Colonic mucosa (tissue), 4 donors: ENCODE measurements around the gene NRDC. TPM values are rescaled to one million over a fixed set of nuclear protein-coding genes. Genes with fewer than 3 reads are reported as not detected.

ENCODE experiments used
- DNase-seq: peaks from one replicate; pipeline ENCODE4 v3.0.0-alpha.2; 2020
- H3K27ac ChIP-seq: fragments of 200-600 bp; one replicate; pipeline ENCODE4 v1.8.0; 2021
- H3K27me3 ChIP-seq: fragments of 200-600 bp; one replicate; pipeline ENCODE4 v1.8.0; 2021
- H3K36me3 ChIP-seq: fragments of 200-600 bp; one replicate; pipeline ENCODE4 v1.8.0; 2021
- H3K4me1 ChIP-seq: fragments of 200-600 bp; one replicate; pipeline ENCODE4 v1.8.0; 2021; ENCODE audit warnings: mild to moderate bottlenecking
- H3K4me3 ChIP-seq: fragments of 200-600 bp; one replicate; pipeline ENCODE4 v1.8.0; 2021
- H3K9ac ChIP-seq, 2 donors: one replicate each; pipeline ENCODE4 v1.7.0; 2013; ENCODE audit warnings: control low read depth in 2 of 2, low read depth in 2 of 2, low read length in 2 of 2
- H3K9me3 ChIP-seq: fragments of 200-600 bp; one replicate; pipeline ENCODE4 v1.8.0; 2021
- CTCF ChIP-seq: fragments of 200-600 bp; IDR thresholded peaks from one replicate; pipeline ENCODE4 v1.8.0; 2022; ENCODE audit warnings: antibody characterized with exemption, mild to moderate bottlenecking
- intact Hi-C: fragments of 100-400 bp; cut with DNase I; formaldehyde crosslinking; loops from one replicate; pipeline ENCODE4 v1.14.1; 2022
- total RNA-seq, 2 donors: library from RNA; stranded (reverse); fragmentation: NEBNext Ultra II Directional in 1 of 2; extraction: Animal tissue kit (Norgen Biotek cat#: 25700) in 1 of 2; gene quantifications; one replicate each; pipeline ENCODE4 v1.2.1, GENCODE V29; 2021
- donor health status: healthy.
- donor health status: DM: no; HTN: no; CAD: no.
- donor health status: DM: no; HTN: no; CAD: no.

The NRDC gene
- total RNA-seq, 2 donors from 2014 or later, result 89.0 to 108 TPM

- Histone ChIP-seq H3K4me3 (no peak overlapping the region), H3K27ac (no peak overlapping the region), H3K4me1 (no peaks in the 10 kb centered on the region), H3K36me3 (no peaks in the 10 kb centered on the region), H3K9me3 (no peaks in the 10 kb centered on the region), H3K9ac (no peak overlapping the region), H3K27me3 (no peaks in the 10 kb centered on the region)
- intact Hi-C loops, result no loop called here
- TF ChIP-seq CTCF, result no peak
- no peak for DNase-seq
These were observed 31.9 kb upstream of the NRDC start for GRCh38 chr1:51910221-51911000.

- TF ChIP-seq CTCF, result no peak
- Histone ChIP-seq H3K9ac (no peak overlapping the region), H3K4me3 (no peak overlapping the region), H3K36me3 (no peaks in the 10 kb centered on the region), H3K4me1 (no peaks in the 10 kb centered on the region), H3K27ac (no peak overlapping the region), H3K27me3 (no peaks in the 10 kb centered on the region), H3K9me3 (no peaks in the 10 kb centered on the region)
- no peak for DNase-seq
- intact Hi-C loops, result no loop called here
These were observed 30.0 kb upstream of the NRDC start for GRCh38 chr1:51908499-51908898.

- intact Hi-C loops, result no loop called here
These were observed 28.7 kb upstream of the NRDC start for GRCh38 chr1:51907079-51907702.

GRCh38 chr1:51906306-51907078 is 28.0 kb upstream of the NRDC start:
- Histone ChIP-seq H3K9me3 (no peaks in the 10 kb centered on the region), H3K36me3 (no peaks in the 10 kb centered on the region), H3K9ac (no peak overlapping the region), H3K27me3 (no peaks in the 10 kb centered on the region), H3K4me1 (no peaks in the 10 kb centered on the region), H3K4me3 (no peak overlapping the region), H3K27ac (no peak overlapping the region)
- no peak for DNase-seq
- TF ChIP-seq CTCF, result no peak
- intact Hi-C loops, result no loop called here

More at GRCh38 chr1:51907079-51907702, 28.7 kb upstream of the NRDC start:
- H3K27ac ChIP-seq, result no peak overlapping the region
- no peaks in the 10 kb centered on the region for H3K27me3 ChIP-seq
- no peaks in the 10 kb centered on the region for H3K9me3 ChIP-seq
- no peaks in the 10 kb centered on the region for H3K4me1 ChIP-seq
- no peaks in the 10 kb centered on the region for H3K36me3 ChIP-seq
- H3K9ac ChIP-seq, result no peak overlapping the region
- no peak for TF ChIP-seq CTCF
- DNase-seq, result no peak
- H3K4me3 ChIP-seq, result no peak overlapping the region

GRCh38 chr1:51902456-51902855 is 23.9 kb upstream of the NRDC start:
- no peaks in the 10 kb centered on the region for H3K4me1 ChIP-seq
- H3K27ac ChIP-seq, result no peak overlapping the region
- peaks cover 5% of the 10 kb centered on the region for H3K27me3 ChIP-seq
- no peak for DNase-seq
- no peaks in the 10 kb centered on the region for H3K36me3 ChIP-seq
- intact Hi-C loops, result no loop called here
- no peak overlapping the region for H3K4me3 ChIP-seq
- TF ChIP-seq CTCF, result no peak
- no peaks in the 10 kb centered on the region for H3K9me3 ChIP-seq
- H3K9ac ChIP-seq, result no peak overlapping the region
